HG03060 (cell line): ENCODE data around the gene DGKD.

ENCODE experiments used
- ATAC-seq: cut with Tn5 transposase; IDR thresholded peaks from one replicate; pipeline ENCODE4 v1.9.1; 2021; ENCODE audit warnings: low read depth, moderate number of reproducible peaks; ENCODE audit not compliant: unreplicated experiment

DGKD gene

GRCh38 chr2:233338046-233338445 is 16.2 kb upstream of the DGKD start:
- no peak for ATAC-seq

- no peak for ATAC-seq
These were observed 15.4 kb upstream of the DGKD start for GRCh38 chr2:233338812-233339368.

GRCh38 chr2:233339427-233339826 is 14.9 kb upstream of the DGKD start:
- ATAC-seq: no peak

GRCh38 chr2:233341296-233341695 is 13.0 kb upstream of the DGKD start:
- ATAC-seq: no peak

GRCh38 chr2:233342301-233342700 is 12.0 kb upstream of the DGKD start:
- ATAC-seq: no peak

- ATAC-seq: no peak
These were observed 11.1 kb upstream of the DGKD start for GRCh38 chr2:233343171-233343705.

GRCh38 chr2:233346376-233346775 is 7.9 kb upstream of the DGKD start:
- ATAC-seq: no peak

GRCh38 chr2:233346930-233347329 is 7.4 kb upstream of the DGKD start:
- ATAC-seq: no peak

- no peak for ATAC-seq
These were observed 5.0 kb upstream of the DGKD start for GRCh38 chr2:233349005-233349998.

GRCh38 chr2:233350708-233351107 is 3.6 kb upstream of the DGKD start:
- no peak for ATAC-seq

- ATAC-seq: no peak
These were observed 2.9 kb upstream of the DGKD start for GRCh38 chr2:233351423-233351822.

- no peak for ATAC-seq
These were observed 2.0 kb upstream of the DGKD start for GRCh38 chr2:233352141-233352842.

GRCh38 chr2:233353101-233353768 is 1.1 kb upstream of the DGKD start:
- no peak for ATAC-seq

- ATAC-seq: no peak
These were observed 218 bp downstream of the DGKD start for GRCh38 chr2:233354500-233354924.

- no peak for ATAC-seq
These were observed 779 bp downstream of the DGKD start for GRCh38 chr2:233354971-233355574.

GRCh38 chr2:233355916-233356315 is 1.6 kb downstream of the DGKD start:
- no peak for ATAC-seq

- no peak for ATAC-seq
These were observed 2.4 kb downstream of the DGKD start for GRCh38 chr2:233356546-233357308.

- ATAC-seq: no peak
These were observed 4.0 kb downstream of the DGKD start for GRCh38 chr2:233358335-233358734.

GRCh38 chr2:233358947-233359346 is 4.7 kb downstream of the DGKD start:
- ATAC-seq: no peak
